HG03025 (cell line): ENCODE results near the gene CRHR1.

Experiments used
- ATAC-seq: cut with Tn5 transposase; IDR thresholded peaks from one replicate; pipeline ENCODE4 v1.9.1; 2021; ENCODE audit warnings: mild to moderate bottlenecking, moderate library complexity; ENCODE audit not compliant: unreplicated experiment, low FRiP score

Gene CRHR1

GRCh38 chr17:45787044-45787443, 2.9 kb downstream of the CRHR1 start:
- no peak for ATAC-seq

GRCh38 chr17:45787656-45788055, 3.5 kb downstream of the CRHR1 start:
- no peak for ATAC-seq

GRCh38 chr17:45788057-45788456, 3.9 kb downstream of the CRHR1 start:
- ATAC-seq: no peak

- no peak for ATAC-seq
These were observed 5.8 kb downstream of the CRHR1 start for GRCh38 chr17:45789874-45790273.

GRCh38 chr17:45790296-45790922, 6.3 kb downstream of the CRHR1 start:
- ATAC-seq: no peak

- no peak for ATAC-seq
These were observed 7.0 kb downstream of the CRHR1 start for GRCh38 chr17:45791041-45791582.

GRCh38 chr17:45791935-45792334, 7.8 kb downstream of the CRHR1 start:
- ATAC-seq: no peak

- no peak for ATAC-seq
These were observed 8.3 kb downstream of the CRHR1 start for GRCh38 chr17:45792437-45792836.

- ATAC-seq: no peak
These were observed 9.1 kb downstream of the CRHR1 start for GRCh38 chr17:45792995-45793755.

- ATAC-seq: no peak
These were observed 9.9 kb downstream of the CRHR1 start for GRCh38 chr17:45793999-45794540.

GRCh38 chr17:45794840-45795239, 10.7 kb downstream of the CRHR1 start:
- ATAC-seq: no peak

GRCh38 chr17:45800816-45801215, 16.7 kb downstream of the CRHR1 start:
- no peak for ATAC-seq

GRCh38 chr17:45801421-45801820, 17.3 kb downstream of the CRHR1 start:
- no peak for ATAC-seq

GRCh38 chr17:45808845-45809244, 24.7 kb downstream of the CRHR1 start:
- ATAC-seq: no peak

GRCh38 chr17:45809499-45809898, 25.4 kb downstream of the CRHR1 start:
- no peak for ATAC-seq

GRCh38 chr17:45812102-45812501, 28.0 kb downstream of the CRHR1 start:
- no peak for ATAC-seq

- no peak for ATAC-seq
These were observed 29.1 kb downstream of the CRHR1 start for GRCh38 chr17:45813048-45813725.

- ATAC-seq: no peak
These were observed 30.8 kb downstream of the CRHR1 start for GRCh38 chr17:45814622-45815606.

GRCh38 chr17:45815752-45816151, 31.6 kb downstream of the CRHR1 start:
- ATAC-seq: no peak

- ATAC-seq: no peak
These were observed 33.9 kb downstream of the CRHR1 start for GRCh38 chr17:45818041-45818440.
